Daoy (cell line): ENCODE data around the gene GPR107. TPM values are rescaled to one million over a fixed set of nuclear protein-coding genes. Genes with fewer than 3 reads are reported as not detected.

Source experiments
- DNase-seq: peaks from one replicate; pipeline ENCODE4 v3.0.0-alpha.2; 2015; ENCODE audit warnings: low read depth
- total RNA-seq: library from RNA; depleted of rRNA; stranded (reverse); fragments of >200 nt; shearing (Covaris generic); gene quantifications from 2 replicates; pipeline ENCODE4 v1.2.3, GENCODE V29; 2014

Gene GPR107
- total RNA-seq, 1 experiment from 2014 or later = 19.9 TPM

DNA sequence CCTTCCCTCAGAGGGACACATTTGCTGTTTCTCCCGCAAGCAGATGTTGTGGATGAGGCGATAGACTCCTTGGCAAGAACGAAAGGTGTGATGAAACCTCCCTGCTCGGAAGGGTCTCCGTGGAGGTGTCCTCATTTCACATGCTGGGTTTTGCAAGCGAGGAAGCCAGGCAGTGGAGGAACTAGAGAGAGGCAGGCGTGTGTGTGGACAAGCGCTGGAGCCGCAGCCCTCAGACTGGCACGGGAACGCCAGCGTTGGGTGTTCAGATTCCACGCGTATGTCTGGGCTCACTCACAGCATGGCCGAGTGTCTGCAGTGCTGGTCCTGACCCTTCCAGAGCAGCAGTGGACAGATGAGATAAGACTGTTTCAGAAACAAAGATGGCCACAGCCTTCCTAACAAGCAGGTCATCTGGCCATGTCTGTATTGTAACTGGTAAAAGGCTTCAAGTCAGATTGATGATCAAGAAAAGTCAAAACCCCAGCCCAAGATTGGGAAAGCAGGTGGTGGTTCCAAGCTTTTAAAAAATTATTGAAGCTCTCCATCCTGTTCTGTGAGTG, 83.5 kb downstream of the GPR107 start:
- DNase-seq = no peak

DNA sequence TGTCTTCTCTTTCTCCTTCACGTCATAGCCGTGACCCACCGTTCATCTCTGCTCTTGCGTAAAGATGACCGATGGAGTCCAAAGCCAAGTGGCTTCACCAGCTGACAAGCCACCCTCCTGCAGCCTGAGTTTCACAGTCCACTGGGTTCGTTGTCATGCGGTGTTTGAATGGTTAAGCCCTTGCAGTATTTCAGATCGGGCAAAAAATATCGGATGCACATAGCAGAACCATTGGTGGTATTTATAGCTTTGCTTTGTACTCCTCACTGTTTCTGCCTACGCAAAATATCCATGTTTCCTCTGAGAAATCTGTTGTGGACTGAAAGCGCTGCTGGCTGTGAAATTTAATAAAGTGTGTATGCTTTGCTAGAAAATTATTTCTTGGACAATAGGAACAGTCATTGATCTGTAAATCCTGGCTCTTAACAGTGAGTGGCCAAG, 84.0 kb downstream of the GPR107 start:
- DNase-seq = no peak

- DNase-seq = peak; percentile 94
Measured at GRCh38 chr9:130138171-130138653, 84.5 kb downstream of the GPR107 start.

- peak; percentile 97 for DNase-seq
Measured at GRCh38 chr9:130138791-130139190, 85.1 kb downstream of the GPR107 start.

GRCh38 chr9:130139251-130139650, 85.5 kb downstream of the GPR107 start:
- DNase-seq = no peak

- DNase-seq = no peak
Measured at GRCh38 chr9:130140706-130141105, 87.0 kb downstream of the GPR107 start.

DNA sequence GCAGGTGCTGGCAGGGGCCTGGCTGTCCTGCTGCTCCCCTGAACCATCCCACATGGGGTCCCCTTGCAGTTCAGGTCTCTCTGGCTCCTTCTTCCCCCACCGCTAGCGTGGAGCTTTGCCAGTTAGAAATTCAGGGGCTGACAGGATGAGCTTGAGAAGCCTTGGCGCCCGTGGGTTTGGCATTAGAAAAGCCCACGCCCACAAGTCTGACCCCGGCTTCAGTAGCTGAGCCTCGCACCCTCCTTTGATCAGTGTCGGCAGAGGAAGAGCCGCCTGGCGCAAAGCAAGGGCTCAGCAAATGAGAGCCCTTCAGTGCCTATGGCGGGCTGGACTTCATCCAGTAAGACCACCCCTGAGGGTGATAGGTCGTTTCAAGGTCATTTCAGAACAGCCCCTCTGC, 88.3 kb downstream of the GPR107 start:
- no peak for DNase-seq

DNA sequence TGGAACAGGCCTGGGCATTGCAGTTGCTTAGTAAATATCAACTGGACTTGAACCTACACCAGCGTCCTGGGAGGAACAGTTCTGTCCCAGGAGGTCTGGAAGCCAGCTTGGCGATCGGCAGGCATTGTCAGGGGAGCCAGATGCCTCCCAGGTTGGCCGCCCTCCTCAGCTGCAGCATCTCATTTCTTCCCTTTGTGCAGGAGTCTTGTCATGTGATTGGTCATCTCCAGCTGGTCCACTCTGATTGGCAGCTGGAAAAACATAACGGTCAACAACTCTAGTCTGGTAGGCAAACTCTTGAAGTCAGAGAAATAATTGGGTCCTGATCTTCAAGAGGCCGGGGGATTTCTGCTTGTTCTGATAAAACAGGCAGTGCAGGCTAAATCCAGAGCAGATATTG, 88.9 kb downstream of the GPR107 start:
- no peak for DNase-seq

DNA sequence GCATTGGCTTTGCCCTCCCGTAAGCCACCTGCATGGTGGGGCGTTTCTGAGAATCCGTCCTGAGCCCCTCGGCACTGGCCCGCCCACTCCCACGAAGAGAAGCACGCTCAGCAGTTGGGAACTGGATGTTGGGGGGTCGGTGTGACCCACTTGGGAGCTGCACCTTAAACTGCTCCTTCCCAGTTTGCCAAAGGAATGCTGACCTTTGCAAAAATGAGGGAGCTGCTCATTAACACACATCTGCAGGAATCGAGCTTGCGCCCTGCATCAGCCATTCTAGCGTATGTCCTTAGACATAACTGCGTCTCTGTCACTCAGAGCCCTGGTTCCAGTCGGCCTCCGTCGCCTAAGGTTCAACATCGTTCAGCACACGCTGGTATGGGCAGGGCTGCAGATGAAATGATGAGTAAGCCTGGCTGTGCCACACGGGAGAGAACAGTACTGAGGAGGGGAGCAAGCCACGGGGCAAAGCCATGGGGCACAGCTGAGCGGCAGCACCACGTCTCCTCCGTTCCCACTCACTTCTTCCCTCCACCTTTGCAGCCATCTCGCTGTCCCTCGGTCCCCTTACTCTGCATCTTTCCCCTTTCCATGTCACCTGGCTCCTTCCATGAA, 89.7 kb downstream of the GPR107 start:
- DNase-seq = peak; percentile 58

GRCh38 chr9:130143958-130144366, 90.3 kb downstream of the GPR107 start:
- peak; percentile 58 for DNase-seq

DNA sequence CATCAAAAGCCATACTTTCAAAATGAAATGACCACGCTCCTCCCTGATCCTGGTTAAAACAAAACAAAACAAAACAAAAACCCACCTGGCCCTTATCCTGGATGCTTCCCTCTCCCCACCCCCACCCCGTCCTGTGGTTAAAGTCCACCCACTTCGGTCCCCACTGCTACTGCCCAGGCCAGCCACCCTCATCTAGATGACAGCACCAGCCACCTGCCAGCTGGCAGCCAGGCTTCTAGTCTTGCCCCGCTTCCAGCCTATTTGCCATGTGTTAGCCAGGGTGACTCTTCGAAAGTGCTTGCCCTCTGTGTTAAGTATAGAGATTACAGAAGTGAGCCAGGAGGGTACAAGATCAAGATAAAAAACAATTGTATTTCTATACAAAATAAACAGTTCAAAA, 91.0 kb downstream of the GPR107 start:
- DNase-seq = no peak

DNA sequence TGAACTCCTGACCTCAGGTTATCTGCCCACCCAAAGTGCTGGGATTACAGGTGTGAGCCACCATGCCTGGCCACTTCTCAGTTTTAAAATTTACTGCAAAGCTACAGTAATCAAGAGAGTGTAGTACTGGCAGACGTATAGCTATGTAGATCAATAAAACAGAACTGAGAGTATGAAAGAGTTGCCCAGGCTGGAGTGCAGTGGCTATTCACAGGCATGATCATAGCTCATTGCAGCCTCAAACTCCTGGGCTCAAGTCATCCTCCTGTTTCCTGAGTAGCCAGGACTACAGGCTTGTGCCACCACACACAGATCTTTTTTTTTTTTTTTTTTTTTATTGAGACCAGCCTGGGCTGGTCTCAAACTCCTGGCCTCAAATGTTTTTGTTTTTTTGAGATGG, 92.0 kb downstream of the GPR107 start:
- no peak for DNase-seq

GRCh38 chr9:130147198-130147597, 93.5 kb downstream of the GPR107 start:
- no peak for DNase-seq

DNA sequence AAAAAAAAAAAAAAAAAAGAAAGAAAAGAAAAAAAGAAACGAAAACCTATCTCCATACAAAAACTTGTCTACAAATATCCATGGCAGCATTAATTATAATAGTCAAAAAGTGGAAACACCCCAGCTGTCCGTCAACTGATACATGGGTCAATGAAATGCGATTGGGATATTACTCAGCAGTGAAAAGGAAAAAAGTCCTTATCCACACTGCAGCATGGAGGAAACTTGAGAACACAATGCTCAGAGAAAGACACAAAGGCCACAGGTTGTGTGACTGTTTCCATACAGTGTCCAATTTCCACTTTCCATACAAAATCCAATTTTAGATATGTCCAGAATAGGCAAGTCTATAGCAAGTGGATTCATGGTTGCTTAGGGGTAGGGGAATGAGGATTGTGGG, 94.2 kb downstream of the GPR107 start:
- DNase-seq = no peak

DNA sequence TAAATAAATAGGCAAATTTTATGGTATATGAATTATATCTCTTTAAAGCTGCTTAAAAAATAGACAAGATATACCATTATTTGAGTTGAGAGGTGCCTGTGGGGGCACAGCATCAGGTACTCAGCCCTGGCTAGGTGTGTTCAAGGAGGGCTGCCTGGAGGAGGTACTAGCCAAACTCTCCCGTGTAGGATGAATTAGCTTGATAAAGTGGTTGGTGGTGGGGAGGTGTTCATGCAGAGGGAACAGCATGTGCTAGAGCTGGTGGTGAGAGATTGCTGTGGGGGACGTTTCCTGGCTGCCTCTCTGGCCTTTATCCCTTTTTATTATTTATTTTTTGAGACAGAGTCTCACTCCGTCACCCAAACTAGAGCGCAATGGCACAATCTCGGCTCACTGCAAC, 95.3 kb downstream of the GPR107 start:
- DNase-seq = no peak

DNA sequence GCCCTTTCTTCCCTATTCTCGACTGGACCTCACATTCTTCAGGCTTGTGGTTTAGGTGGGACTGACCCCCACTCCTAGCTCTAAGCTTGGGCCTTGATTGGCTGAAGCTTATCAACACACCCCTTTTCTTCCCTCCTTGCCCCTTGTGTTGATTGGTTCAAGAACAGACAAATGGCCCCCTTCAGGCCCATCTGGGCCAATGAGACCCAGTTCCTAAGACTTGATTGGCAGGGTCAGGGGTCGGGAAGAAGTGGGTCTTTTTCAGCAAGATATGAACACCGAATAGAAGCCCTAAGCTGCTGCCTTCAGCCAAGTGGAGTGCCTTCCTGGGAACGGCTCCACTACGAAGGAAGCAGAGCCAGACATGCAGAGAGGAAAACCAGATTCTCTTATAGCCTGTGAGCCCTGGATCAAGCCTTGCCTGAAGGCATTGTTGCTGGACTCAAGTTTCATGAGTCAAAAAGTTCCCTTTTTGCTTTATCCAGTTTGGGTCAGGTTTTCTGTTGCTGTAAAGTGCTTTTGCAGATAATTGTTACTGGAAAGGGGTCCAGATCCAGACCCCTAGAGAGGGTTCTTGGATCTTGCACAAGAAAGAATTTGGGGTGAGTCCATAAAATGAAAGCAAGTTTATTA, 96.1 kb downstream of the GPR107 start:
- no peak for DNase-seq

- peak; percentile 89 for DNase-seq
Measured at GRCh38 chr9:130150779-130151382, 97.2 kb downstream of the GPR107 start.

DNA sequence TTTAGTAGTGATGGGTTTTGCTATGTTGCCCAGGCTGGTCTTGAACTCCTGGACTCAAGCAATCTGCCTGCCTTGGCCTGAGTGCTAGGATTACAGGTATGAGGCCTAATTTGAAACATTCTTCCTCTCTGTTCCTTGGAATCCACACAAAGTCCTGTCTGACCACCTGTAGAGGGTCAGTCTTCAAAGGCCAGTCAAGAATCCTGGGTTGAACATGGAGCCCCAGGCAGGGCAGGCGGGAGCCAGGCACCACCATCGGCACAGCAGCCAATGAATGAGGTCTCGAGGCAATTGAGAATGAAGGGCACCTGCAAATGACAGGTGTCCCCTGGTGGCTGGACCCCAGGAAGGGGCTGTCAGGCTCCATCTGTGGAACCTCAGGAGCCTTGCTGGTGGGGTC, 101.1 kb downstream of the GPR107 start:
- no peak for DNase-seq

DNA sequence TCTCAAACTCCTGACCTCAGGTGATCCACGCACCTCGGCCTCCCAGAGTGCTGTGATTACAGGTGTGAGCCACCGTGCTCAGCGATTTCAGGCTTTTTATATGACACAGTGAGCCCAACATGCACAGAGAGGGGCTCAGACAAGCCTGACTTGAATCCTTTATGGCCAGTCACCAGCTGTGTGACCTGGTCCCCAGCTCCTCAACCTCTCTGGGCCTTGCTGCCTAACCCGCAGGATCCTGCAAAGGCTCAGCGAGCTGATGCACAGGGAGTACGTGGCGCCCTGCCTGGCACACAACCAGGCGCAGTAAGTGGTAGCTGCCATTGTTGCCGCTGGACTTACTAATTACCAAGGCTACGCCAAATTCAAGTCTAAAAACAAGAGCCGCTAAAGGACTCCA, 101.9 kb downstream of the GPR107 start:
- no peak for DNase-seq

GRCh38 chr9:130156672-130157071, 103.0 kb downstream of the GPR107 start:
- no peak for DNase-seq

DNA sequence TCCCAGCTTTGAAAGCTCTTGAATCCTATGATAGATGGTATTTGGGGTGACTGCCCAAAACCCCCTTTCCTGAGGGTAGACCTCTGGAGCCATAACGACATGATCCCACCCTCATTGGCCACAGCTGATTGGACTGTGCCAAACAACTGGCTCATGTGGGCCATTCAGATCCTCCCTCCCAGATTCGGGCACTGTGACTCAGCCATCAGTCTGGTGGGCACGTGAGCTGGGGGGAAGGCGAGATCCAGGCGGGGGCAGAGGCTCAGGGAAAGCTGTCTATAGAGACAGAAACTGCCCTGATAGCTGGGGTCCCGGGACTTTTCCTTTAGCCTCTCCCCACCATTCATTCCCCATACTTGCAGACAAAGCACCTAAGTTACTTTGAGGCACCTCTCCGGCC, 103.4 kb downstream of the GPR107 start:
- peak; percentile 64 for DNase-seq

DNA sequence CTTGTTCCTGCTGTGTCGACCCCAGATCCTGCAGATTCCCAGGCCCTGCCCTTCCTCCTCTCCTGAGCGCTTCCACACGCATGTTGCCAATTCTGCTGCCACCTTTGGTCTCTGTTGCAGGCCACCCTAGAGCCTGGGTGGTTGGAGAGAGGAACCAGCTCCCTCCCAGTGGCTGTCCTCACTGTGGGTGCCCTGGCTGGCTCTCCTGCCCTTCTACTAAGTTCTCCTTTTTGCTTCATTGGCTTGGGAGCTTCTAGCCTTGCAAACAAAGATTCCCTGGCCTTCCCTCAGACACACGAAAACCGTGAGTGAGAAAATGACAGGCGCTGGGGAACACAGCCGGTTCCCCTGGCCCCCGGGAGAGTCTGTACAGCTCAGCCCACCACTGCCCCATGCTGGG, 104.3 kb downstream of the GPR107 start:
- no peak for DNase-seq

DNA sequence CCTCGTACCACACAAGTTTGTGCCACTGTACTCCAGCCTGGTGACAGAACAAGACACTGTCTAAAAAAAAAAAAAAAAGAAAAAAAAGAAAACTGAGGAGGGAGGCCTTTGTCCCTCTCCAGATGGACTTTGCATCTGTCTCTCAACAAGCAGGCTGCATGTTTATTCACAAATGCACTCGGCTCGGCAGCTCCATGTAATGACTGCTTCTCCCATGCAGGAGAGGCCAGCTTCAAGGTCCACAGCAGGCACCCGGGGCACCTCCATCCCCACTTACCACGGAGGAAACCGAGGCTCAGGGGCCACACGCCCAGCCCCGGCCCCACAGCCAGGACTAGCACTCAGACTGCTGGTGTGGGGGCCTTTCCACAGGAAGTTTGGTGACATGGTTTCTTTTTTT, 105.4 kb downstream of the GPR107 start:
- no peak for DNase-seq
